ENCODE data around the gene CLEC12A. TPM values are rescaled to one million over a fixed set of nuclear protein-coding genes. Genes with fewer than 3 reads are reported as not detected.
A peak's percentile ranks its signal among the peaks of the same experiment; 100 is the strongest.

CLEC12A gene
- polyA plus RNA-seq (2011; rRNA removed) (not detected in 2 replicates), polyA plus RNA-seq (2017; fragmentation: RNase III; extraction: RNeasy Plus Mini Kit Qiagen cat#74134 plus additional on column Dnase treatment) (not detected in 3 replicates), polyA minus RNA-seq (2011; rRNA and poly(A)+ RNA removed) (not detected in 2 replicates)
- not detected in 2 replicates for polyA plus RNA-seq (2012; cell fraction: cytosol; rRNA removed)
- polyA plus RNA-seq (2012; cell fraction: nucleus; rRNA removed) = not detected in 2 replicates

GRCh38 chr12:9971181-9971580 lies at the start of gene CLEC12A:
TSS of gene CLEC12A (plus strand) at chr12:9971409. CDS start at chr12:9971597, 188 bp downstream.
- ChIA-PET CTCF (no interaction called here), POLR2A (no interaction called here)
- Histone ChIP-seq H3K27ac (no peak within 1 kb of the TSS), H3K4me1 (no peaks in the 10 kb centered on the region), H3K4me2 (no peak within 1 kb of the TSS), H3K9me3 (peaks cover 6% of the 10 kb centered on the region; the same call in 1 of the 3 replicates), H3K4me3 (no peak within 1 kb of the TSS)
- ATAC-seq (no peak), DNase-seq (ENCODE audit: low read depth in 1 of 2, low spot score in 1 of 2) (no peak), FAIRE-seq (no peak)
- WGBS (ENCODE audit: missing lambda C conversion rate) = 6% methylated on average over 1 of the region's 1 CpG
- TF ChIP-seq ZSCAN20 (CRISPR knock-in tag; IDR thresholded peaks at IDR 0.05) (no peak), CHD2 (IDR thresholded peaks at IDR 0.05; ENCODE audit: low read length, partially characterized antibody) (no peak)

DNA sequence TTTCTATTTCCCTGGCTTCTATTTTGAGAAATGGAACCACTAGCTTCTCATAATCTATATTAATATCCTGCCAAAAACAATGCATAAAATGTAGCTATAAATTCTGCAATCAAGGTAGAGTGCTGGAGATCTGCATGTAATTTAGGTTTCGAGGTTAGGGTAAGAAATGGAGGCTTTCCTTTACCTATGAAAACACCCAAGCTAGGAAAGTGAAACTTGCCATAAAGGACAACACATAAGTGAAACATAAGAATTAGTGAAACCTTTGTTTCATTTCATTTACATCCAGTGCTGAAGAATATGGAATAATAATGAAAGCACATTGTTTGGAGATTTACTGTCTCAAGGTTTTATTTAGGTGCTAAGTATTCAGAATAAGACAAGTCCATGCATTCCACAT lies 48.8 kb upstream of the CLEC12A start:
- ChIA-PET POLR2A (no interaction called here), CTCF (interaction anchor here (0.9 to 1.0 kb wide), 2 partner anchors 109 to 172 kb away, joined by 3 read pairs; no protein-coding TSS in a partner anchor)
- WGBS (ENCODE audit: missing lambda C conversion rate) = 17% methylated on average over 1 of the region's 1 CpG
- ATAC-seq (no peak), DNase-seq (ENCODE audit: low read depth in 1 of 2, low spot score in 1 of 2) (no peak), FAIRE-seq (no peak)
- Histone ChIP-seq H3K9me3 (no peaks in the 10 kb centered on the region), H3K4me1 (no peaks in the 10 kb centered on the region), H3K4me2 (no peak overlapping the region), H3K27ac (no peak overlapping the region), H3K4me3 (no peak overlapping the region)
- TF ChIP-seq HMGXB4 (CRISPR knock-in tag; IDR thresholded peaks at IDR 0.05; ENCODE audit: borderline replicate concordance) (no peak), PHF8 (IDR thresholded peaks at IDR 0.05; ENCODE audit: borderline replicate concordance, low read depth) (no peak)

GRCh38 chr12:9925705-9926393 lies 45.4 kb upstream of the CLEC12A start:
- Histone ChIP-seq H3K4me1 (no peaks in the 10 kb centered on the region), H3K4me2 (peak overlapping the region; percentile 47; the same call in 2 of the 3 replicates), H3K9me3 (no peaks in the 10 kb centered on the region), H3K4me3 (no peak overlapping the region), H3K27ac (no peak overlapping the region)
- DNase-seq (ENCODE audit: low read depth in 1 of 2, low spot score in 1 of 2) (peak; percentile 18 to 50), FAIRE-seq (no peak), ATAC-seq (peak; percentile 74 to 78; a peak in 5 of 6 replicates)
- CTCF ChIA-PET = interaction anchor here (0.8 to 2.7 kb wide), 6 partner anchors 14 to 183 kb away, joined by 3 to 18 read pairs (median 4); no protein-coding TSS in a partner anchor
- POLR2A ChIA-PET = no interaction called here
- TF ChIP-seq SMC3 (IDR thresholded peaks at IDR 0.05) (peak; percentile 80), RAD21 (conservative IDR thresholded peaks at IDR 0.05 in 1 of 2, IDR thresholded peaks at IDR 0.05 in 1 of 2) (peak; percentile 52 to 57), HMGXB4 (CRISPR knock-in tag; IDR thresholded peaks at IDR 0.05; ENCODE audit: borderline replicate concordance) (no peak)
- TF ChIP-seq, protein P1, sequence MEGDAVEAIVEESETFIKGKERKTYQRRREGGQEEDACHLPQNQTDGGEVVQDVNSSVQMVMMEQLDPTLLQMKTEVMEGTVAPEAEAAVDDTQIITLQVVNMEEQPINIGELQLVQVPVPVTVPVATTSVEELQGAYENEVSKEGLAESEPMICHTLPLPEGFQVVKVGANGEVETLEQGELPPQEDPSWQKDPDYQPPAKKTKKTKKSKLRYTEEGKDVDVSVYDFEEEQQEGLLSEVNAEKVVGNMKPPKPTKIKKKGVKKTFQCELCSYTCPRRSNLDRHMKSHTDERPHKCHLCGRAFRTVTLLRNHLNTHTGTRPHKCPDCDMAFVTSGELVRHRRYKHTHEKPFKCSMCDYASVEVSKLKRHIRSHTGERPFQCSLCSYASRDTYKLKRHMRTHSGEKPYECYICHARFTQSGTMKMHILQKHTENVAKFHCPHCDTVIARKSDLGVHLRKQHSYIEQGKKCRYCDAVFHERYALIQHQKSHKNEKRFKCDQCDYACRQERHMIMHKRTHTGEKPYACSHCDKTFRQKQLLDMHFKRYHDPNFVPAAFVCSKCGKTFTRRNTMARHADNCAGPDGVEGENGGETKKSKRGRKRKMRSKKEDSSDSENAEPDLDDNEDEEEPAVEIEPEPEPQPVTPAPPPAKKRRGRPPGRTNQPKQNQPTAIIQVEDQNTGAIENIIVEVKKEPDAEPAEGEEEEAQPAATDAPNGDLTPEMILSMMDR (IDR thresholded peaks at IDR 0.05) = peak; percentile 70
- WGBS (ENCODE audit: missing lambda C conversion rate) = 14% methylated on average over 5 of the region's 5 CpGs

- POLR2A ChIA-PET = no interaction called here
- CTCF ChIA-PET = interaction anchor here (0.9 to 2.7 kb wide), 5 partner anchors 22 to 184 kb away, joined by 4 to 10 read pairs (median 4); no protein-coding TSS in a partner anchor
- WGBS (ENCODE audit: missing lambda C conversion rate) = 15% methylated on average over 3 of the region's 3 CpGs
- no peak overlapping the region for H3K4me3 ChIP-seq
- H3K9me3 ChIP-seq = no peaks in the 10 kb centered on the region
- H3K27ac ChIP-seq = no peak overlapping the region
- DNase-seq (ENCODE audit: low read depth in 1 of 2, low spot score in 1 of 2) (no peak), FAIRE-seq (no peak), ATAC-seq (no peak)
- no peak for TF ChIP-seq MAZ (IDR thresholded peaks at IDR 0.05; ENCODE audit: borderline replicate concordance, low read depth, low read length)
- TF ChIP-seq CBX2 (IDR thresholded peaks at IDR 0.05; ENCODE audit: borderline replicate concordance, low read depth) = no peak
- H3K4me2 ChIP-seq = no peak overlapping the region
- no peaks in the 10 kb centered on the region for H3K4me1 ChIP-seq
Observed at GRCh38 chr12:9926876-9927275, 44.3 kb upstream of the CLEC12A start.
